Retinal pigment epithelial cell (primary cell): ENCODE results near the gene HPRT1.
"Not testable (repeated sequence)": the region's sequence is repeated elsewhere in the genome, so short reads cannot be mapped to it uniquely, and the experiment has no call there.

Source experiments
- DNase-seq: peaks from one replicate; pipeline ENCODE4 v3.0.0-alpha.2; 2010; ENCODE audit warnings: low read depth
- H3K4me3 ChIP-seq: 2 replicates; pipeline ENCODE4 v1.5.1; 2011; ENCODE audit warnings: mild to moderate bottlenecking, low read length, control low read depth, moderate library complexity
- CTCF ChIP-seq: conservative IDR thresholded peaks from 2 replicates; pipeline ENCODE4 v1.5.1; 2011; ENCODE audit warnings: low read depth, low read length, control low read depth, inconsistent platforms

HPRT1 gene

DNA sequence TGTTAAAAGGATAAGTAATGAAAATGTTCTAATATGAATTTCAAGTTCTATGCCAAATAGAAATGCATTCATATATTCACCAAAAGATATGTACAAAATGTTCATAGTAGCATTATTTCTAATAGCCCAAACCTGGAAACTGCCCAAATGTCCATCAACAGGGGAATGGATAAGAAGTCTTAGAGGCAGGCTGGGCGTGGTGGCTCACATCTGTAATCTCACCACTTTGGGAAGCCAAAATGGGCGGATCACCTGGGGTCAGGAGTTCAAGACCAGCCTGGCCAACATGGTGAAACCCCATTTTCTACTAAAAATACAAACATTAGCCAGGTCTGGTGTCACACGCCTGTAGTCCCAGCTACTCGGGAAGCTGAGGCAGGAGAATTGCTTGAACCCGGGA lies 2.3 kb upstream of the HPRT1 start:
- H3K4me3 ChIP-seq, result no peak overlapping the region
- no peak for TF ChIP-seq CTCF
- DNase-seq, result no peak

- no peak for DNase-seq
- H3K4me3 ChIP-seq, result peak overlapping the region; percentile 56
- no peak for TF ChIP-seq CTCF
Measured at GRCh38 chrX:134459683-134460004, 321 bp upstream of the HPRT1 start.

- H3K4me3 ChIP-seq, result peak overlapping the region; percentile 61
- DNase-seq, result no peak
- TF ChIP-seq CTCF, result no peak
Measured at GRCh38 chrX:134460862-134461220, 876 bp downstream of the HPRT1 start.

DNA sequence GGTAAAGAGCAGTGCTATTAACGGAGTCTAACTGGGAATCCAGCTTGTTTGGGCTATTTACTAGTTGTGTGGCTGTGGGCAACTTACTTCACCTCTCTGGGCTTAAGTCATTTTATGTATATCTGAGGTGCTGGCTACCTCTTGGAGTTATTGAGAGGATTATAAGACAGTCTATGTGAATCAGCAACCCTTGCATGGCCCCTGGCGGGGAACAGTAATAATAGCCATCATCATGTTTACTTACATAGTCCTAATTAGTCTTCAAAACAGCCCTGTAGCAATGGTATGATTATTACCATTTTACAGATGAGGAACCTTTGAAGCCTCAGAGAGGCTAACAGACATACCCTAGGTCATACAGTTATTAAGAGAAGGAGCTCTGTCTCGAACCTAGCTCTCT lies 1.5 kb downstream of the HPRT1 start:
- no peak for DNase-seq
- H3K4me3 ChIP-seq, result no peak overlapping the region
- TF ChIP-seq CTCF, result no peak

DNA sequence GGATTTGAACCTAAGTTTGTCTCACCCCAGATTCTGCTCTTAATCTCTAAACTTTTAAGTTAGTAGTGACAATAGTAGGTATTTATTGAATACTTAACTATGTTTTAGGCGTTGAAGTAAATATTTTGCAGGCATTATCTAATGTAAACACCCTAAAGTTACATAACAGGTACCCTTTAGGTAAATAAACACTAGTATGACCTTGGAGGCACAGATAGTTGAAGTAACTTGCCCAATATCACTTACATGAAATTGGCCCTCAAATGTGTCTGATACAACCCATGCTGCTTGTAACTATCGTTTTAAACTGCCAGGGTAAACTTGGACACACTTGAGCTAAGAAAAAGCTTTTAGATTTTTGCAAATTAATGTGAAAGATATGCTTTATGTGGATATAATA lies 3.0 kb downstream of the HPRT1 start:
- TF ChIP-seq CTCF, result no peak
- DNase-seq, result no peak
- no peak overlapping the region for H3K4me3 ChIP-seq

GRCh38 chrX:134464453-134464852 lies 4.5 kb downstream of the HPRT1 start:
- H3K4me3 ChIP-seq, DNase-seq: not testable (repeated sequence)

- TF ChIP-seq CTCF, result no peak
- no peak for DNase-seq
- H3K4me3 ChIP-seq, result no peak overlapping the region
Measured at GRCh38 chrX:134469486-134469885, 9.5 kb downstream of the HPRT1 start.

GRCh38 chrX:134470013-134470412 lies 10.0 kb downstream of the HPRT1 start:
- no peak for TF ChIP-seq CTCF
- no peak for DNase-seq

More at GRCh38 chrX:134470013-134470412, 10.0 kb downstream of the HPRT1 start:
- no peak overlapping the region for H3K4me3 ChIP-seq
